HT-29 (cell line): Measurements from ENCODE around the gene SARM1. TPM values are rescaled to one million over a fixed set of nuclear protein-coding genes. Genes with fewer than 3 reads are reported as not detected.

Experiments
- DNase-seq: peaks from one replicate; pipeline ENCODE4 v3.0.0-alpha.2; 2015; ENCODE audit warnings: low spot score
- total RNA-seq: library from RNA; depleted of rRNA; stranded (reverse); fragments of >200 nt; shearing (Covaris generic); gene quantifications from 2 replicates; pipeline ENCODE4 v1.2.3, GENCODE V29; 2014

SARM1 gene
- total RNA-seq, 1 experiment from 2014 or later = 8.6 TPM

DNA sequence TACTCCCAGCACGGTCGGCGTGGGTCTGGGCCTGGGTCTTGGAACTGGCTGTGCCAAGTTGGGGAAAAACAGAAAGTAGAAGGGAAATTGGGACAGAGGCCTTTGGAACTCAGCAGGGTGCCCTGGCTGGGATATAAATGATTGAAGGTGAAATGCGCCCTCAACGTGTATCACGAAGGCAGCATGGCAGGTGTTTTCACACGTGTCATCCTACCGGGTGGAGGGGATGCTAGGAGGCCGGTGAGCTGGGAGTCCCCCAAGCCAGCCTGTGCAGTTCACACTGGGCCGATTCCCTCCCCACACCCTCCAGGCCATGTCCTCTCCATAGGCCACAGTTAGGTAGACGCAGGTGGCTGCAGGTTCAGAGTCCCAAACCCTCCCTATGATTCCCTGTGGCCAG is 30.0 kb upstream of the SARM1 start:
- no peak for DNase-seq

DNA sequence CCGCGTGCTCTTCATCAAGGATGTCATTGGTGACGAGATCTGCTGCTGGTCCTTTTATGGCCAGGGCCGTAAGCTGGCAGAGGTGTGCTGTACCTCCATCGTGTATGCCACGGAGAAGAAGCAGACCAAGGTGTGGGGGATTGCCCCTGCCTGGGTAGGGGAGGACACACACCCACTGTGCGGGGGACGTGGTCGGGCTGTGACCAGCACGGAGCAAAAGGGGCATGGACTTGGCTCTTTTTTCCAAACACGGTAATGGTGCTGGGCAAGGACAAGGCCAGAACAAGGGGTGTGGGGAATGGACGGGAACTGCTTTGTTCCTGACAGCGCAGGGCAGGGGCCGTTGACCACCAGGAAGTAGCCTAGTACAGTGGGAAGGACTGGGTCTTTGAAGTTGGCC is 29.2 kb upstream of the SARM1 start:
- DNase-seq = no peak

- DNase-seq = no peak
These were observed 28.0 kb upstream of the SARM1 start for GRCh38 chr17:28343491-28343932.

DNA sequence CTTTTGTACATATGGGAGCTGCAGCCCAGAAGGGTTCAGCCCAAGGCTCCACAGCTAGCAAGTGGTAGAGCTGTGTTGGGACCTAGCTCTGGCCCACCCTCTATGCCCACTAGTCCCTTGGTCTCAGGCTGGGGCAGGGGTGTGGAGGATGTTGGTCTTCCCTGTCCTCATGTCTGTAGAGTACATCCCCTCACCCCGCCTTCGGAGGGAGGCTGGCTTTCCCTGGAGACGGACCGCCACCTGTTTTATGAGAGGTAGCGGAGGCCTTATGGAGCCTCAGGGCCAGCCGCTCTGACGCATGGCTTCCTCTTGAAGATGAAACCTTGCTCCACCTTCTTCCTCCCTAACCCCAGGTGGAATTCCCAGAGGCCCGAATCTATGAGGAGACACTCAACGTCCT is 27.5 kb upstream of the SARM1 start:
- no peak for DNase-seq

- no peak for DNase-seq
These were observed 27.0 kb upstream of the SARM1 start for GRCh38 chr17:28344435-28344901.

DNA sequence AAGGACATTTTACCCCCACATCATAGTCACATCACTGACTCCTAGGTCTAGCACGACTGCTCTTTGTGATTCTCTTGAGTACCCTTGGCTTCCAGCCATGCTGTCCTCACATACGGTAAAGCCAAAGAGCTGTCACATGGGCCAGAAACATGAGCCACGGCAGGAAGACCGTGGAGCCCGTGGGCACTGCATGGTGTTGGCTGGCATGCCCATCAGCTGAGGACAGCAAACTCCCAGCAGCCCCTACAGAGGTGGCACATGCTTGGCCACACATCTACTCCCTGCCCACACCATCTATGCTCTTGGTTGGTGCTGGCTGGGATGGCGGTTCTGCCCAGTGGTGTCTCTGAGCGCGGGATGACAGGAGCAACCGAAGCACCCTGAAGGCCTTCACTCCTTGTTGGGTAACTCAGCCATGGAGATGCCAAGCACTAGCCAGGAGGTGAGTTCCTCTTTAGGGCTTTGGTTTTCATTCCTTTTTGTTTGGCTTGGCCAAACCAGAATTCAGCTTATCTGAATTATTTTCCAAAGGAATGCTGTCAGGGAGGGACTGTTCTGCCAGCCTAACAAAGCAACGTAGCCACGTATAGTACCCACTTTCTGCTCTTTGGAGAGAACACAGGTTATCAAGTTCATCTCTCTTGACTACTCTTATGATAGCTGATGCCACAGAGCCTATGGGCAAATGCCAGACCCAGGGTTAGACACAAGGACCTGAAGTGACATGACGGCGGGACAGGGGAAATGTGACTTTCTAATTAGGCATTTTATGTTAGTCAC is 25.9 kb upstream of the SARM1 start:
- no peak for DNase-seq

DNA sequence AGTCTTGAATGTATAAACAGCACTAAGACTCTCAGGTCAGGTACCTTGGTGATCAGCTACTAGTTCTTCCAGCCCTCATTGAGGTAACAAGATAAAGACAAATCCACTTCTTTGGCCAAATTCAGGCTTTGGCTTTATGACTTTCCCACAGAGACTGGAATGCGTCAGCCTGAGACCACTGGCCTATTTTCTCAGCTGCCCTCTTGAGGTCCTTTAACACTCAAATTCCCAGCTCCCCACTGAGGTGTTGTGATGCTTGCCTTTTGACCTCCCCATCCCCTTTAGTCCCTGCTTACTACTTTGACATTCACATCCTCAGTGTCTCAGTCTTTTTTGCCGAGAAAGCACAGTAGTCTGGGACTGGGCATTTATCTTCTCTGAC is 25.3 kb upstream of the SARM1 start:
- DNase-seq = no peak

GRCh38 chr17:28346746-28347246 is 24.7 kb upstream of the SARM1 start:
- DNase-seq = peak; percentile 40

DNA sequence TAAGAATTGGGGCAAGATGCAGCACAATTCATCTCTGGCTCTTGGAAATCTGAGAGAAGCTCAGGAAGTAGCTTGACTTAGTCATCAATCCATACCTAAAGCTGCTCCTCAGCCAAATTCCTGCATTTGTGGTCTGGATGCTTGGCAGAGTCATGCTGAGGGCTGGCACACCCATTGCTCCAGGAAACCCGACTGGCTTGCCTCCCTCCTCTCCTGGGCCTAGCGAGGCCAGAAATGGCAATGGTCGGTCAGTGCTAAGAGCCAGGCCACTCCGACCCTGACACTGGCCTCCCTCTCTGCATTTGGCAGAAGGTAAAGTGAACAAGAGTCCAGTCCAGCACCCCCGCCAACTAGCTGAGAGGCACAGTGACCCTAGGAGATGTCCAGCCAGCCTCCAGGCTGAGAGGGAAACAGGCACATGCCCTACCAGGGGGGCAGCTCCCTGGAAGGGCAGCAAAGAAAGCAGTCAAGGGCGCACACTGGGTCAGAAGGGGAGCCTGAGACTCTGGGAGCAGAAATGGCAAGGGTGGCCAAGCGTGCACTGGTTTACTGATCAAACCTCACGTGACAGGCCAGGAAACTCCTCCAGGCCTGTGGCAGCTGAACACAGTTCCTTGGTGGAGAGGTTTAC is 24.1 kb upstream of the SARM1 start:
- no peak for DNase-seq

GRCh38 chr17:28348979-28349378 is 22.5 kb upstream of the SARM1 start:
- no peak for DNase-seq

GRCh38 chr17:28350271-28350670 is 21.2 kb upstream of the SARM1 start:
- DNase-seq = no peak

DNA sequence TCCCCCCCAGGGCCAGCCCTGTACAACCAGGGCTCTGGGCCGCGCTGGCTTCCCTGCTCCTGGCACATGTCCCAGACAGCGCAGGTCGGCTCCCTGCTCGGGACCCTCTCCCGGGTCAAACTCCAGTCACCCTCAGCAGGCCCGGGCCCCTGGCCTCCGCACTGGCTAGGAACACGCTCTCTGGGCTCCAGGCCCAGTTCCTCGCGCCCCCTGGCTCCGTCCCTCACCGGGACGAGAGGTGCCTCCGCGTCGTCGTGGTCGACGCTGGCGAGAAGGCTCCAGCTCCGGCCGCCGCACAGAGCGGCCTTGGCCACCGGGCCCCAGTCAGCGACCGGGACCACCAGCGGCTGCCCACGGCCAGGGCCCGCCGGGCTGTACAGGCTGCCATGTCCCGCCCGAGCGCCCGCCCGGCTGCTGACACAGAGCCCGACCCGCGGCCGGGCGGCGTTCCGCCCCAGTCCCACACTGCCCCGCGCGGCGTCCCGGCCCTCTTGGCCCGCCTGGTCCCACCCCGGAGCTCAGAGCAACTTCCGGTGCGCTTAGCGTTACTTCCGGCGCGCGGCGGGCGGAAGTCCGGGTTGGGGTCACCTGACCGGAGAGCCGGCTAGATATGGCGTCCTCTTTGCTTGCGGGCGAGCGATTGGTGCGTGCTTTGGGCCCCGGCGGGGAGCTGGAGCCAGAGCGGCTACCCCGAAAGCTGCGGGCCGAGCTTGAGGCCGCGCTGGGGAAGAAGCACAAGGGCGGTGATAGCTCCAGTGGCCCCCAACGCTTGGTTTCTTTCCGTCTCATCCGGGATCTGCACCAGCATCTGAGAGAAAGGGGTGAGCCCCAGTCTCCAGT is 14.2 kb upstream of the SARM1 start, which contains the start of gene POLDIP2:
Gene POLDIP2 (minus strand): TSS at position 467 of the 840 bp plus-strand sequence. CDS start 79 bp downstream, at position 388.
- DNase-seq = peak; percentile 92

DNA sequence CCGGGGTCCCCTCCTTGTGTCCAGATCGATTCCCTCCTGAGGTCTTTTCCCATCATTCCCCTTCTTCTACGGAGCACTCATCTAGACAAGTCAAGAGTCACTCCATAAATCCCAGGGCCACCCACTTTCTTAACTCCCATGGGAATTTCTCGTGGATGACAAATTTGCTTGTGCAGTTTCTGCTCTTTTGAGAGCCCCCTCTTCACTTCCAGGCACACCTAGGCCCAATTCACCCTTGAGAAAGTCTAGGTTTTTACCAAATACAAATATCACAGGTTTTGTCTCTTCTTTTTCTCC is 13.6 kb upstream of the SARM1 start:
- DNase-seq = no peak

DNA sequence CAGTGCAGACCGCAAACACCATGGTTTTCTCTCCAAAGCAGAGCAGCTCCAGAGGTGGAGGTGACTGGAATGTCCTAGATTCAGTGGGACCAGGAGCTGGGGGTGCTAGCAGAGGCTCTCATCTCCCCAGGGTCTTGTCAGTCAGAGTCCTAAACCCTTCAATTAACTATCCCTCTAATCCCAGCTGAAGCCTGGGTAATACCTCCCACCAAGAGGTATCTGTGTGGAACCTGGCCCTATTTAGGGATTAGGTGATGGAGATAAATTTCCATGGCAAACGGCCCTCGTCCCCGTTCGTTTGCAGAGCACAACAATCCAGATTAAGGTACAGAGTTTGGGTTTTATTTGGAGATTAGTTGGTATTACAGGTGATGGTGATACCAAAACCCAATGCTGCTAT is 8.3 kb upstream of the SARM1 start:
- DNase-seq = no peak

DNA sequence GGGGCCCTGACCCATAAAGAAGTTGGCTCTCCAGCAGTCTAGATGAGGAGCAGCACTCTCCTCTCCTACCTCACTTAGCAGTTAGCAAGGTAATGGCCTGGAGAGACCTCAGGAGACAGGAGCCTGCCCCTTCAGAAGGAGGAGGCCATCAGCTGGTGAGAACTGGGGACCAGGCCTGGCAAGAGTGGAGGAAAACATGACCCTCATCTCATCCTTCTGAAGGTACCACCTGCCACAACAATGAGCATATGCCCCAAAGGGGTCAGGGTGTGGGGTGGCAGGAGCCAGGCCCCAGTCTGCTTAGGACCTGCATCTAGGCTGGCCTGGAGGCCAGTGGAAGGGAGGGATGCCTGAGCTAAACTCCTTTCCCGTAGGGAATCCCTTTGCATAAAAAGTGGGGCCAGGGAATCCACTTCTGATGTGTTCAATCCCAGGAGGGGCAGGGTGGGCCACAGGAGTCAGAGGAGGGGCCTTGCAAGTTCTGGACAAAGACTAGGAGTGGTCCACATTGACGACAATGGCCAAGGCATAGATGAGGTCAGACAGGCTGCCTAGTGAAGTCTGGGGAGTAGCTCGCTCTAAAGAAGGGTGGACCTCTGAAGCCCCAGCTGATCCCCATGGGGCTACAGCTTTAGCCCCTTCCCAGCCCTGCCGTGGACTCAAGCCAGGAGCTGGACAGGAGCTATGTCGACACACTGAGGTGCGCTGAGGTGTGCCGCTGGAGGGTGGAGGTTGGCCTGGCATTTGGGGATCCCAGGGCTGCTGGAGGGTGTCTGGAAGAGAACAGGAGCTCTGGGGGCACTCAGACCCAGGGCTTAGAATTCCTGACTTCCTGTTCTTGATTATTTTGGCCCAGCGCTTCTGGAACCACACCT is 7.5 kb upstream of the SARM1 start:
- no peak for DNase-seq

- DNase-seq = no peak
These were observed 6.7 kb upstream of the SARM1 start, which contains the start of gene SEBOX for GRCh38 chr17:28364665-28365363. Gene SEBOX (minus strand): TSS chr17:28365199. CDS start chr17:28365151, 48 bp downstream.

DNA sequence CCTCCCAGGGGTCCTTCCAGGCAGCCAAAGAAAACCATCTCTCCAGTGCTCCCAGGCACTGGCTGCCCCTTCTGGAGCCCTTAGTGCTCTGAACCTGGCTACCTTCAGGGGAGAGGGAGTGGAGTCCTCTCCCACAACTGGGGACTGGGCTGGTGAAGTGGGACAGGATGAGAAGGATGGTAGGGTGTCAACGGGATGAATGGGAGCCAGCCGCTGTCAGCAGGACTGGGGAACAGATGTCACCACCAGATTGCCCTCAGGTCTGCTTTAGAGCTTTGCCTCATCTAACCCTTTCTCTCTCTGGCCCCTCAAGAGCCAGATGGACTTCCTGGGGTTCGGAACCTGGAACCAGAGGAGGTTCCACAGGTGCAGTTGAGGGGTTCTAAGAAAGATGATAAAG is 6.0 kb upstream of the SARM1 start:
- no peak for DNase-seq

DNA sequence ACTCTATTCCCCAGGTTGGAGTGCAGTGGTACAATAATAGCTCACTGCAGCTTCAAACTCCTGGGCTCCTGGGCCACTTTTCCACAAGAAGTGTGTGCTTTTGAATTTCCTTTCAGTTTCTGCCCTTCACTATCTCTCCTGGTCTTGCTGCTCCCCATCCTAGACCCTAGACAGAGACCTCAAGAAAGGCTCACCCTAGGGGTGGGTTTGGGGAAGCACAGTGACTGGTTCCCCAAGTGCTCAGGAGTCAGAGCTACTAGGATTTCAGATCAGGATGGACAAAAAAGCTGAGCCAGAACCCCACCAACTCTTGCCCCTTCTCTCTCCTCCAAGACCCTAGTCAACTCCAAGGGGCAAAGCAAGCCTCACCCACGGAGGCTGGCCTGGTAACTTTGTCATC is 4.9 kb upstream of the SARM1 start:
- DNase-seq = no peak

DNA sequence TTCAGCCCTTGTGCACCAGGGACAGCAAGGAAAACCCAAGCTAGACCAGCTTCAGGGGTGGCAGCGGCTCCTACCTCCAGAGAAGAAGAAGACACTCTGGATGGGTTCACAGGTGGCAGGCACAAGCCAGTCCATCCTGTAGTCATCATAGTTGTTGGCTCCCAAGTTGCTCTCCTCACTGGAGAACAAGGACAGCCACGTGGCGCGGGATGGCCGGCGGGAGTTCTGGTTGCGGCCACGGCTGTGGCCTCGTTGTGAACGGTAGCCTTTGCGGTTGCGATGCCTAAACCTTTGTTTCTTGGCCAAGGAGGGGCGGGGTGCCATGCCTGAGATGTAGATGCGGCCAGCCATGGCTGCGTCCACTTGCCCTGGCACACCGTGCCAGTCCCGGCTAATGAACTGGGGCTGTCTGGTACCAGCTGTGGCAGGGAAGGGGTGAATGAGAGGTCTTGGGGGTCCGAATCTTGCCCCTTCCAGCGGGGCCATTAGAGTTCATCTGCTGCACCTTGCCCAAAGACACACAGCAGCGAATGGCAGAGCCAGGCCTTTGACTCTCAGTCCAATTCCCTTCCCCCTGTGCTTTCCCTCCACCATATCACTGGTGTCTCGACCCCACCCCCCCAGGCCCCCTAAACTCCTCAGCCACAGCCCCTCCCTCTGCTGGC is 3.7 kb upstream of the SARM1 start:
- no peak for DNase-seq

GRCh38 chr17:28368306-28368831 is 3.1 kb upstream of the SARM1 start:
- no peak for DNase-seq
